ENCODE measurements around the gene BATF. TPM values are rescaled to one million over a fixed set of nuclear protein-coding genes. Genes with fewer than 3 reads are reported as not detected.

Gene BATF
- total and polyA plus RNA-seq, 2 experiments from 2014 or later, result 3.1 TPM; not detected in 1

GRCh38 chr14:75535164-75535898 is 13.1 kb downstream of the BATF start:
- Histone ChIP-seq H2AFZ (no peak overlapping the region), H3K36me3 (replicated peaks; ENCODE audit: insufficient read depth, low read depth) (no peaks in the 10 kb centered on the region), H3K9me3 (ENCODE audit: low read depth) (no peaks in the 10 kb centered on the region), H3K79me2 (no peaks in the 10 kb centered on the region), H3K27ac (peak overlapping the region; percentile 82), H4K20me1 (ENCODE audit: insufficient read depth, poor library complexity, severe bottlenecking) (no peaks in the 10 kb centered on the region), H3K9me2 (replicated peaks; ENCODE audit: insufficient read depth) (no peaks in the 10 kb centered on the region), H3K4me2 (no peak overlapping the region), H3K4me1 (ENCODE audit: insufficient read depth) (peaks cover 23% of the 10 kb centered on the region), H3K27me3 (no peaks in the 10 kb centered on the region), H3K4me3 (no peak overlapping the region)
- TF ChIP-seq EZH2 (IDR thresholded peaks at IDR 0.05; ENCODE audit: borderline replicate concordance) (no peak), EZH2phosphoT487 (IDR thresholded peaks at IDR 0.05; ENCODE audit: low read depth, severe bottlenecking, unreplicated experiment) (no peak), CTCF (IDR thresholded peaks at IDR 0.05; ENCODE audit: poor library complexity) (no peak)
- DNase-seq (ENCODE audit: low spot score), result no peak
- WGBS (ENCODE audit: low lambda C conversion rate, missing lambda C conversion rate), result 84% methylated on average over 5 of the region's 5 CpGs

DNA sequence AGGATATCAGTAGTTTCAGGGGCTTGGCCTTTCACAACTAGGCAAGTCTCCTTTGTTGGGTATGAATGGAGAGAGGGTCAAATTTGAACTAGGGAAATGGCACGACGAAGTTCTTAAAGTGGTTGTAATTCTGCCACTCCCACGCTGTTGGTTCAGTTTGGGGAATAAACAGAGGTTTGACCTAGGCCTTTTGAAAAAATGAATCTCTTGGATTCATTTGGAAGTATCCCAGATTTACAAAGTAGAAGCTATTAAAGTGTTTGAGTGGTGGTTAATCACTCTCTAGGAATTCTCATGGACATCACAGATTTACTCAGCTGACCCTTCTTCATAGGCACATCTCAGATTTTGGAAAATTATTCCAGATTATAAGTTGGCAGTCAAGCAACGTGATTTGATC is 14.8 kb downstream of the BATF start:
- no peaks in the 10 kb centered on the region for H3K27me3 ChIP-seq
- H3K9me3 ChIP-seq (ENCODE audit: low read depth), result no peaks in the 10 kb centered on the region
- H2AFZ ChIP-seq, result no peak overlapping the region
- no peaks in the 10 kb centered on the region for H4K20me1 ChIP-seq (ENCODE audit: insufficient read depth, poor library complexity, severe bottlenecking)
- H3K4me1 ChIP-seq (ENCODE audit: insufficient read depth), result peaks cover 23% of the 10 kb centered on the region
- H3K4me3 ChIP-seq, result no peak overlapping the region
- peak overlapping the region; percentile 94 for H3K27ac ChIP-seq
- H3K36me3 ChIP-seq (replicated peaks; ENCODE audit: insufficient read depth, low read depth), result no peaks in the 10 kb centered on the region
- TF ChIP-seq EZH2 (IDR thresholded peaks at IDR 0.05; ENCODE audit: borderline replicate concordance), result no peak
- TF ChIP-seq EZH2phosphoT487 (IDR thresholded peaks at IDR 0.05; ENCODE audit: low read depth, severe bottlenecking, unreplicated experiment), result no peak
- no peak for TF ChIP-seq CTCF (IDR thresholded peaks at IDR 0.05; ENCODE audit: poor library complexity)
- WGBS (ENCODE audit: low lambda C conversion rate, missing lambda C conversion rate), result 85% methylated on average over 4 of the region's 4 CpGs
- H3K9me2 ChIP-seq (replicated peaks; ENCODE audit: insufficient read depth), result no peaks in the 10 kb centered on the region
- no peak for DNase-seq (ENCODE audit: low spot score)
- H3K79me2 ChIP-seq, result no peaks in the 10 kb centered on the region
- H3K4me2 ChIP-seq, result no peak overlapping the region

DNA sequence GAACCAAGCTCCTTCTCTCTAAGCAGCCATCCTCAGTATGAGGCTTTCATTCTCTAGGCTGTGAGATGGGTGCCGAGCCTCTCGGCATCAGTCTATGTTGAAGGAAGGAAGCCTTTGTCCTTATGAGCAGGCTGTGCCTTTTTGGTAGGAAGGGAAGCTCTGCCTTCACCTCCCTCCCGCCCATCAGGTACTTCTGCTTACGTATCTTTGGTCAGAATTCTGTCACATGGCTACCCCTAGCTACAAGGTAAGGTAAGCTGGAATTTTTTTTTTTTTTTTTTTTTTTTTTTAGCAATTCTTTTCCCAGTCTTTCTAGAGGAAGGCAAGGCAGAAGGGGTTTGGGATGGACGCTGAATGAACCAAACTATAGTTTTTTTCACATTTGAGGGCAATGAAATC is 16.9 kb downstream of the BATF start:
- no peaks in the 10 kb centered on the region for H3K9me2 ChIP-seq (replicated peaks; ENCODE audit: insufficient read depth)
- H3K4me1 ChIP-seq (ENCODE audit: insufficient read depth), result peaks cover 27% of the 10 kb centered on the region
- no peaks in the 10 kb centered on the region for H4K20me1 ChIP-seq (ENCODE audit: insufficient read depth, poor library complexity, severe bottlenecking)
- H3K4me3 ChIP-seq, result no peak overlapping the region
- no peak for DNase-seq (ENCODE audit: low spot score)
- 96% methylated on average over 5 of the region's 5 CpGs for WGBS (ENCODE audit: low lambda C conversion rate, missing lambda C conversion rate)
- H3K27me3 ChIP-seq, result no peaks in the 10 kb centered on the region
- no peaks in the 10 kb centered on the region for H3K9me3 ChIP-seq (ENCODE audit: low read depth)
- no peaks in the 10 kb centered on the region for H3K79me2 ChIP-seq
- no peak overlapping the region for H3K4me2 ChIP-seq
- no peaks in the 10 kb centered on the region for H3K36me3 ChIP-seq (replicated peaks; ENCODE audit: insufficient read depth, low read depth)
- TF ChIP-seq EZH2 (IDR thresholded peaks at IDR 0.05; ENCODE audit: borderline replicate concordance), result no peak
- TF ChIP-seq CTCF (IDR thresholded peaks at IDR 0.05; ENCODE audit: poor library complexity), result no peak
- no peak for TF ChIP-seq EZH2phosphoT487 (IDR thresholded peaks at IDR 0.05; ENCODE audit: low read depth, severe bottlenecking, unreplicated experiment)
- no peak overlapping the region for H3K27ac ChIP-seq
- no peak overlapping the region for H2AFZ ChIP-seq
